Fibroblast of villous mesenchyme (primary cell): ENCODE results near the gene ZSCAN20. TPM values are rescaled to one million over a fixed set of nuclear protein-coding genes. Genes with fewer than 3 reads are reported as not detected.

Experiments used
- DNase-seq: peaks from one replicate; pipeline ENCODE4 v3.0.0-alpha.2; 2010; ENCODE audit warnings: low read depth
- H3K4me3 ChIP-seq: 2 replicates; pipeline ENCODE4 v1.5.1; 2011; ENCODE audit warnings: low read depth, mild to moderate bottlenecking, low read length
- total RNA-seq: library from RNA; depleted of rRNA; stranded (reverse); fragments of >200 nt; gene quantifications from 2 replicates; pipeline ENCODE4 v1.2.3, GENCODE V29; 2012
- TF ChIP-seq, protein P1 (sequence below): IDR thresholded peaks from 2 replicates; pipeline ENCODE4 v1.5.1; 2012; ENCODE audit warnings: low read depth, mild to moderate bottlenecking, low read length; ENCODE audit not compliant: insufficient read depth

The ZSCAN20 gene
- total RNA-seq, 1 donor, result 10.4 TPM

DNA sequence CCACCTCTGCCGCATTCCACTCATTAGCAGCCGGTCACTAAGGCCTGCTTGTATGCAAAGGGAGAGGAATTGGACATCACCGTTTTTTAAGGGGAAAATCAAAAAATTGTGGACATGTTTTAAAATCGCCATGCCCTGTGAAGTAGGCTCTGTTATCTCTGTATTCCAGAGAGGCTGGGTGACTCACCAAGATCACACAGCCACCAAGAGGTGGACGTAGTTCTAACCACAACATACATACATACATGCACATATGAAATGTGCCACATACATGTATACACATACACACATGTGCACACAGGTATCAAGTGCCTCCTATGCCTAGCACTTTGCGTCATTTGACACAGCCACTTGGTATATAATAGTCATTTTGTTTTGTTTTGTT is 16.0 kb upstream of the ZSCAN20 start:
- no peak overlapping the region for H3K4me3 ChIP-seq
- no peak for DNase-seq
- TF ChIP-seq, protein P1, sequence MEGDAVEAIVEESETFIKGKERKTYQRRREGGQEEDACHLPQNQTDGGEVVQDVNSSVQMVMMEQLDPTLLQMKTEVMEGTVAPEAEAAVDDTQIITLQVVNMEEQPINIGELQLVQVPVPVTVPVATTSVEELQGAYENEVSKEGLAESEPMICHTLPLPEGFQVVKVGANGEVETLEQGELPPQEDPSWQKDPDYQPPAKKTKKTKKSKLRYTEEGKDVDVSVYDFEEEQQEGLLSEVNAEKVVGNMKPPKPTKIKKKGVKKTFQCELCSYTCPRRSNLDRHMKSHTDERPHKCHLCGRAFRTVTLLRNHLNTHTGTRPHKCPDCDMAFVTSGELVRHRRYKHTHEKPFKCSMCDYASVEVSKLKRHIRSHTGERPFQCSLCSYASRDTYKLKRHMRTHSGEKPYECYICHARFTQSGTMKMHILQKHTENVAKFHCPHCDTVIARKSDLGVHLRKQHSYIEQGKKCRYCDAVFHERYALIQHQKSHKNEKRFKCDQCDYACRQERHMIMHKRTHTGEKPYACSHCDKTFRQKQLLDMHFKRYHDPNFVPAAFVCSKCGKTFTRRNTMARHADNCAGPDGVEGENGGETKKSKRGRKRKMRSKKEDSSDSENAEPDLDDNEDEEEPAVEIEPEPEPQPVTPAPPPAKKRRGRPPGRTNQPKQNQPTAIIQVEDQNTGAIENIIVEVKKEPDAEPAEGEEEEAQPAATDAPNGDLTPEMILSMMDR, result no peak

- TF ChIP-seq, protein P1, result no peak
- no peak overlapping the region for H3K4me3 ChIP-seq
- DNase-seq, result peak; percentile 72
These were observed 12.8 kb upstream of the ZSCAN20 start for GRCh38 chr1:33459691-33460090.

DNA sequence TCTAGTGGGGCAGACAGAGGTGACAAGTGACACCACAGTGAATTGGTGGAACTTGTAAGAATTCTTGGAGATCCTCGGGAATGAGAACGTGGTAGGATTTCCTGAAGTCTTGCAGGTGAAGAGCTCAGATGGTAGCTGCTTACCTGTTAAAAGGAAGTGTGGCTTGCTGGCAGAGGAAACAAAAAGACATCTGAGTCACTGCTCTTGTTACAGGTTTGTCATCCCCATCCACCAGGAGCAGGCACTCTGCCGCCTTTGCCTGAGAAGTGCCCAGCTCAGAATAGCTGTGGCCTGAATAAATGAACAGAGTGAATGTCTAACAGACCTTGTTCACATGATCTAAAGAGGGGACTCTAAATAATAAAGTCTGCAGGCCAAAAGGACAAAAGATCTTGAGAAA is 12.3 kb upstream of the ZSCAN20 start:
- no peak overlapping the region for H3K4me3 ChIP-seq
- DNase-seq, result no peak
- TF ChIP-seq, protein P1, result no peak

GRCh38 chr1:33460947-33461629 is 11.4 kb upstream of the ZSCAN20 start:
- TF ChIP-seq, protein P1, result no peak
- no peak for DNase-seq
- H3K4me3 ChIP-seq, result no peak overlapping the region

DNA sequence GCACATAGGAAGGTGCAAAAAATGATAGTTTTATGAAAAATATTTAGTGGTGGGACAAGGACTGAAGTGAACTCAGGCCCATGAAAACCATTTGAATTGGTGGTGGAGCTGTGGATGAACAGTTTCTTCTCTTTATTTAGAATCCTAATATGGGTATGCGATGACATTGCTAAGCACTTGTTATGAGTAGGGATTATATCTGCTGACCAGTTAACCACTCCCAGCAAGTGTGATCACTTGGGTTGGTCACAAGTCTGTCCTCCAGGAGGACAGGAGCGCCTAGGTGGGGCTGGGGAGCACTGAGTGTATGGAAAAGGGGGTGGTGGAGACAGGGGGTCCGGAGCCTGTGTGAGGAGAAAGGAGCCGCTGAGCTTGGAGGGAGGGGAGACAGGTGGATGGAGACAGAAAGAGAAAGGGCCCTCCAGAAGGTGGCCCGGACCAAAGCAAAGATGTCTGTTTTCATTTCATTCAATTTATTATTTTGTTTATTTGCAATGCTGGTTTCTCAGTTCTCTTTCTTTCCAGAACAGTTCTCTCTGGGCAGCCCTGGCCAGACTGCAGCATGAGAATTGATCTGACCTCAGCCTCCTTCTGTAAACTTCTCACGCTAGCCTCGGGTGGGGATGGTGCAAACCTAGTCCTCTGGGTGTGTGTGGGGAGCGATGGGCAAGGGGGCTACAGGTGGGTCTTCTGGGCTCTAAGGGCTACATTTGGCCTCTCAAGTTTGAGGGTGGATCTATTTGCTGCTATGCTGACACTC is 9.9 kb upstream of the ZSCAN20 start:
- TF ChIP-seq, protein P1, result no peak
- H3K4me3 ChIP-seq, result no peak overlapping the region
- no peak for DNase-seq

DNA sequence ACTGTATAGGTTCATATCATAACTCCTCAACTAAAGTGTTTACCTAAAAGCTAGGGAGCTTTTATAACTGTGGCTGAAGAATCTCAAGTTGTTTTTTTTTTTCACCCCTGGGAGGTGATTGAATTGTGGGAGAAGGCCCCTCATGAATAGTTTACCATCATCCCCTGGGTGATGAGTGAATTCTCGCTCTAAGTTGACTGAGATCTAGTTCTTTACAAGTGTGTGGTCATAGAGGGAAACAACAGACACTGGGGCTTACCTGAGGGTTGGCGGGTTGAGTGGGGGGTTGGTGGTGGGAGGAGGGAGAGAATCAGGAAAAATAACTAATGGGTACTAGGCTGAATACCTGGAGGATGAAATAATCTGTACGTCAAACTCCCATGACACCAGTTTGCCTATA is 7.9 kb upstream of the ZSCAN20 start:
- no peak for DNase-seq
- TF ChIP-seq, protein P1, result no peak
- no peak overlapping the region for H3K4me3 ChIP-seq
